HUES48 (cell line): Measurements from ENCODE around the gene PTPRB.

Source experiments
- H3K27ac ChIP-seq: one replicate; pipeline ENCODE4 v1.7.0; 2013; ENCODE audit warnings: low read depth, low read length, inconsistent platforms
- H3K27me3 ChIP-seq: 2 replicates; pipeline ENCODE4 v1.6.1; 2013; ENCODE audit warnings: mild to moderate bottlenecking, low read length; ENCODE audit not compliant: control insufficient read depth, insufficient read depth
- H3K36me3 ChIP-seq: 2 replicates; pipeline ENCODE4 v1.6.1; 2013; ENCODE audit warnings: low read length; ENCODE audit not compliant: control insufficient read depth, insufficient read depth
- H3K4me1 ChIP-seq: 2 replicates; pipeline ENCODE4 v1.6.1; 2013; ENCODE audit warnings: mild to moderate bottlenecking, low read length; ENCODE audit not compliant: control insufficient read depth, insufficient read depth
- H3K4me3 ChIP-seq: 2 replicates; pipeline ENCODE4 v1.5.1; 2013; ENCODE audit warnings: mild to moderate bottlenecking, low read depth, low read length
- H3K9ac ChIP-seq: 2 replicates; pipeline ENCODE4 v1.6.1; 2013; ENCODE audit warnings: mild to moderate bottlenecking, low read depth, low read length, moderate library complexity
- H3K9me3 ChIP-seq: 2 replicates; pipeline ENCODE4 v1.6.1; 2013; ENCODE audit warnings: low read length; ENCODE audit not compliant: control insufficient read depth, insufficient read depth

Gene PTPRB

DNA sequence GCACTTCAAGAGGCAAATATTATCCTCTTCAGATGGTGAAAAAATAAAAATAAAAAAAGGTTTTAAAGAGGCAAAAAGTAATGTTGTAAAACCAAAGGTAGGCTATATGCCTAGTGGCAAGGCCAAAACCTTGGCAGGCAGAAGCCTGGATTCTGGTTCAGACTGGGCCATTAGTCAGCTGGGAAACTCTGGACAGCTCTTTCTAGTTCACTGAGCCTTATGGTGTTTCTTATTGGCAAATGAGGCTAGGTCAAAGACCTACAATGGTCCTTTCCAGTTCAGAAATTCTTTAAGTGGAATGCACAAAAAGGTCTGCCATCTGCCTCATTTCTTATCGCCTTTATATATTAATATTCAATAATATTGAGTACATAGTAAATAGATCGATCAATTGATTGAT is 44.6 kb downstream of the PTPRB start:
- Histone ChIP-seq H3K27me3 (no peaks in the 10 kb centered on the region), H3K9ac (no peak overlapping the region), H3K36me3 (no peaks in the 10 kb centered on the region), H3K4me1 (no peaks in the 10 kb centered on the region), H3K9me3 (no peaks in the 10 kb centered on the region), H3K27ac (no peak overlapping the region), H3K4me3 (no peak overlapping the region)

- Histone ChIP-seq H3K4me1 (no peaks in the 10 kb centered on the region), H3K36me3 (no peaks in the 10 kb centered on the region), H3K4me3 (no peak overlapping the region), H3K27me3 (no peaks in the 10 kb centered on the region), H3K9me3 (no peaks in the 10 kb centered on the region), H3K27ac (no peak overlapping the region), H3K9ac (no peak overlapping the region)
These were observed 46.5 kb downstream of the PTPRB start for GRCh38 chr12:70590549-70591226.

DNA sequence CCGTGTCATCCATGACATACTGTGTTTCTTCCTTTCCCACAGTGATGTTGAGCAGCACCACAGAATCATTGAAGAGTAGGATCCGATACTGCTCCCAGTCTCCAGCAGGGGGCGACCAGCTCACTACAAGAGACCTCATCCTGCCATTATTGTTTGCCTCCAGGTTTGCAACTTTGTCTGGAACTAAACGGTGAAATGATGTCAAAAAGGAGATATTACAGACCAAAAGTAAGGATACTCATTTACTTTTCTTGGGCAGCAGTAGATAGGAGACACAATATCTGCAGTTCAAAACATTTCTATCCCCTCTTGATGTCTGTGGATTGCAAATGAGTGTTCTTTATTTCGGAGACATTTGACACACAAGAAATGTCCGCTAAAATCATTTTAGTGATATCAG is 47.2 kb downstream of the PTPRB start:
- Histone ChIP-seq H3K27ac (no peak overlapping the region), H3K9ac (no peak overlapping the region), H3K4me1 (no peaks in the 10 kb centered on the region), H3K4me3 (no peak overlapping the region), H3K36me3 (no peaks in the 10 kb centered on the region), H3K9me3 (no peaks in the 10 kb centered on the region), H3K27me3 (no peaks in the 10 kb centered on the region)

- Histone ChIP-seq H3K4me3 (no peak overlapping the region), H3K27ac (no peak overlapping the region), H3K9ac (no peak overlapping the region), H3K27me3 (no peaks in the 10 kb centered on the region), H3K9me3 (no peaks in the 10 kb centered on the region), H3K36me3 (no peaks in the 10 kb centered on the region), H3K4me1 (no peaks in the 10 kb centered on the region)
These were observed 52.9 kb downstream of the PTPRB start for GRCh38 chr12:70584332-70584731.

DNA sequence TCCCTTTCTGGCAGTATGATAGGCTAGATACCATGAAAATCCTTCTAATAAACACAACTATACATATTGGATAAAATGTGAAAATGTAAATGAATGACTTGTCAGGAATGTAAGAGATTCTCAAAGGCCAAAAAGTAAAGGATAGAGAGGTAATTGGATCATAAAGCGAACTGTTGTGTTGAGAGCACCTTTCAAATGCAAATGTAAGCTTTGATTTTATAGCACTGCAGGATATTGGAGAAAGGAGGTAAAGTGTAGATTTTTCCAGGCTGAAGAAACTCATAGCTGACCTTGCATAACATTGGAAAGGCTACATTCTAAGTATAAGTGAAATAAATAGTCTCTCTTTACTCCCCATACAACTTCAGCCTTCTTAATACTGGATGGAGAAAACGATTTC is 54.0 kb downstream of the PTPRB start:
- no peaks in the 10 kb centered on the region for H3K27me3 ChIP-seq
- no peak overlapping the region for H3K27ac ChIP-seq
- no peaks in the 10 kb centered on the region for H3K4me1 ChIP-seq

GRCh38 chr12:70581208-70581607 is 56.0 kb downstream of the PTPRB start:
- Histone ChIP-seq H3K27ac (no peak overlapping the region), H3K9me3 (no peaks in the 10 kb centered on the region), H3K4me3 (no peak overlapping the region), H3K36me3 (no peaks in the 10 kb centered on the region), H3K9ac (no peak overlapping the region), H3K27me3 (no peaks in the 10 kb centered on the region), H3K4me1 (0 out of 2 replicates have a peak, but pooled peaks cover 3% of the 10 kb centered on the region)

More for the DNA sequence above, 54.0 kb downstream of the PTPRB start:
- no peaks in the 10 kb centered on the region for H3K36me3 ChIP-seq
- no peaks in the 10 kb centered on the region for H3K9me3 ChIP-seq
- no peak overlapping the region for H3K4me3 ChIP-seq
- H3K9ac ChIP-seq: no peak overlapping the region

GRCh38 chr12:70577283-70577634 is 60.0 kb downstream of the PTPRB start:
- no peaks in the 10 kb centered on the region for H3K9me3 ChIP-seq
- no peak overlapping the region for H3K9ac ChIP-seq
- no peak overlapping the region for H3K27ac ChIP-seq

GRCh38 chr12:70576341-70577282 is 60.6 kb downstream of the PTPRB start:
- Histone ChIP-seq H3K4me3 (no peak overlapping the region), H3K27ac (no peak overlapping the region), H3K9me3 (no peaks in the 10 kb centered on the region), H3K9ac (no peak overlapping the region), H3K36me3 (no peaks in the 10 kb centered on the region), H3K27me3 (no peaks in the 10 kb centered on the region), H3K4me1 (0 out of 2 replicates have a peak, but pooled peaks cover 3% of the 10 kb centered on the region)

More at GRCh38 chr12:70577283-70577634, 60.0 kb downstream of the PTPRB start:
- Histone ChIP-seq H3K4me1 (0 out of 2 replicates have a peak, but pooled peaks cover 3% of the 10 kb centered on the region), H3K36me3 (no peaks in the 10 kb centered on the region), H3K4me3 (no peak overlapping the region), H3K27me3 (no peaks in the 10 kb centered on the region)

DNA sequence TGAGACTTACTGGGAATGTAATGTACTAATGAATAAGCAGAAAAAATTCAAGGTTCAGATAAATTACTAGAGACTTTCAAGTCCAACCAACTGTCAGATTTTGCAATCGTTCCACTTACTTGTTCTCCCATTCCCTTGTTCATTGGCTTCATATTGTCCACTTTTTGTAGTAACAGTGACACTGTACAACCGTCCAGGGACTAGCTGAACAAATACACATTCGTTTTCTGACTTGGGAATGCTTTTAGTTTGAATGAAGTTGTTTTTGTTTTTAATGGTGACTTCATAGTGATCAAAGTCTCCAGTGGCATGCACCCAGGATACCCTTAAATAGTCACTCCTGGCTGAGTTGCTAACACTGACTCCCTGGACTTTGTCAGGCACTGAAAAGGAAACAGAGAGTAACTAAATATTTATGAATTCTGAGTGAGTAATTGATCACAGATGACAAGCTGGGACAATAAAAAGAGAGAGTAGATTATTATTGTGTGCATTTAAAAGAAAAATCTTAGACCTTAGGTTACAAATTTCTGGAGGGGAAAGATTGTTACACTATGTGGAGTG is 65.4 kb downstream of the PTPRB start:
- Histone ChIP-seq H3K4me3 (no peak overlapping the region), H3K9me3 (no peaks in the 10 kb centered on the region), H3K4me1 (0 out of 2 replicates have a peak, but pooled peaks cover 2% of the 10 kb centered on the region), H3K27ac (no peak overlapping the region), H3K9ac (no peak overlapping the region), H3K36me3 (no peaks in the 10 kb centered on the region), H3K27me3 (no peaks in the 10 kb centered on the region)

GRCh38 chr12:70571029-70571428 is 66.2 kb downstream of the PTPRB start:
- no peaks in the 10 kb centered on the region for H3K9me3 ChIP-seq
- no peaks in the 10 kb centered on the region for H3K36me3 ChIP-seq
- no peak overlapping the region for H3K4me3 ChIP-seq
- H3K27ac ChIP-seq: no peak overlapping the region
- H3K9ac ChIP-seq: no peak overlapping the region
- H3K4me1 ChIP-seq: no peaks in the 10 kb centered on the region
- no peaks in the 10 kb centered on the region for H3K27me3 ChIP-seq

- Histone ChIP-seq H3K4me3 (no peak overlapping the region), H3K9ac (no peak overlapping the region), H3K9me3 (no peaks in the 10 kb centered on the region), H3K36me3 (no peaks in the 10 kb centered on the region), H3K4me1 (no peaks in the 10 kb centered on the region), H3K27me3 (no peaks in the 10 kb centered on the region), H3K27ac (no peak overlapping the region)
These were observed 75.7 kb downstream of the PTPRB start for GRCh38 chr12:70561550-70561949.
